Gastroesophageal sphincter (tissue), 4 donors: ENCODE results near the gene COLEC12. TPM values are rescaled to one million over a fixed set of nuclear protein-coding genes. Genes with fewer than 3 reads are reported as not detected.
A peak's percentile ranks its signal among the peaks of the same experiment; 100 is the strongest.

Experiments used
- ATAC-seq: fragments of 150-250 bp; one replicate; pipeline ENCODE4 v1.9.1; 2016; ENCODE audit warnings: mild to moderate bottlenecking, moderate library complexity
- H3K27ac ChIP-seq, 4 donors: fragments of 200-600 bp; sonication (generic) in 3 of 4; 1 replicate in 3 of 4; 2 replicates in 1 of 4; pipeline ENCODE4 v1.5.1; 2016 to 2019
- H3K27me3 ChIP-seq: fragments of 200-600 bp; sonication (generic); one replicate; pipeline ENCODE4 v1.5.1; 2019
- H3K36me3 ChIP-seq, 2 donors: fragments of 200-600 bp; sonication (generic); one replicate each; pipeline ENCODE4 v1.5.1; 2019; ENCODE audit warnings: control low read depth in 1 of 2
- H3K4me1 ChIP-seq, 3 donors: fragments of 200-600 bp; sonication (generic); 1 replicate in 2 of 3; 2 replicates in 1 of 3; pipeline ENCODE4 v1.5.1; 2016 to 2019; ENCODE audit warnings: control low read depth in 2 of 3
- H3K4me3 ChIP-seq, 2 donors: fragments of 200-600 bp; sonication (generic); one replicate each; pipeline ENCODE4 v1.5.1; 2019; ENCODE audit warnings: mild to moderate bottlenecking in 1 of 2, moderate library complexity in 1 of 2
- H3K9me3 ChIP-seq, 3 donors: fragments of 200-600 bp; sonication (generic); one replicate each; pipeline ENCODE4 v1.5.1; 2017 to 2019; ENCODE audit warnings: control low read depth in 2 of 3
- EP300 ChIP-seq: sonication (generic); formaldehyde crosslinking; IDR thresholded peaks from one replicate; pipeline ENCODE4 v1.6.1; 2017; ENCODE audit warnings: antibody characterized with exemption, mild to moderate bottlenecking
- POLR2A ChIP-seq, 2 donors: fragments of 450-650 bp; IDR thresholded peaks; one replicate each; pipeline ENCODE4 v1.6.1; 2017; ENCODE audit warnings: antibody characterized with exemption in 2 of 2, mild to moderate bottlenecking in 2 of 2, moderate library complexity in 1 of 2
- POLR2AphosphoS5 ChIP-seq: sonication (generic); formaldehyde crosslinking; IDR thresholded peaks from one replicate; pipeline ENCODE4 v1.6.1; 2017; ENCODE audit warnings: antibody characterized with exemption
- WGBS, 2 donors: methylation state at CpG; one replicate each; pipeline ENCODE4 v1.1.5; 2018; ENCODE audit warnings: low coverage in 1 of 2; 5-methylcytosine and 5-hydroxymethylcytosine counted together
- total RNA-seq, 4 donors: library from RNA; depleted of rRNA; stranded (reverse); fragments of >200 nt; gene quantifications; one replicate each; pipeline ENCODE4 v1.1.0, GENCODE V29; 2016
- TF ChIP-seq, protein P1 (sequence below), 4 experiments: fragments of 200-600 bp in 2 of 4; fragments of 450-650 bp in 2 of 4; sonication (generic) in 1 of 4; IDR thresholded peaks; one replicate each; pipeline ENCODE4 v1.5.1; 2017 to 2019; ENCODE audit warnings: antibody characterized with exemption in 4 of 4, mild to moderate bottlenecking in 2 of 4, moderate library complexity in 2 of 4

Gene COLEC12
- total RNA-seq, 4 donors from 2014 or later, result 21.2 to 40.1 (median 37.1) TPM

DNA sequence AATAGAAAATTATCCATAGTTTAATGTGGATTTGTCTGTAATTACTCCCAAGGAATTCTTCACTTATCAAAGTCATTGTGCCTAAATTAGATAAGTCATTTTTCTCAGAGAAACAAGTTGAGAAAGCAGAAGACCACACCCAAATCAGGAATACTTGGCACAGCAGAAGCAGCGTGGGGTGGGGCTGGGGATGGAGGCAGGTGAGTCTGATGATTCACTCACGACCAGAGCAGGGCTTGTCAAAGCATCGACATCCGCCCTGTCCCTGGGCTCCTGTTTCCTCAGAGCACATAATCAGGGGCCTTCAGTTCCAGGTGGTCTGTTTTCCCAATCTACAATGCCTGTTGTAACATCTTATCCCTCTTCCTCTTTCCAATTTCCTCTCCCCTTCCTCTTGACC is 31.5 kb upstream of the COLEC12 start:
- Histone ChIP-seq H3K4me1 (no peaks in the 10 kb centered on the region), H3K27me3 (no peaks in the 10 kb centered on the region), H3K36me3 (no peaks in the 10 kb centered on the region), H3K27ac (no peak overlapping the region), H3K9me3 (no peaks in the 10 kb centered on the region), H3K4me3 (no peak overlapping the region)
- TF ChIP-seq POLR2A (IDR thresholded peaks at IDR 0.05) (no peak), EP300 (no peak), POLR2AphosphoS5 (no peak)
- TF ChIP-seq, protein P1, sequence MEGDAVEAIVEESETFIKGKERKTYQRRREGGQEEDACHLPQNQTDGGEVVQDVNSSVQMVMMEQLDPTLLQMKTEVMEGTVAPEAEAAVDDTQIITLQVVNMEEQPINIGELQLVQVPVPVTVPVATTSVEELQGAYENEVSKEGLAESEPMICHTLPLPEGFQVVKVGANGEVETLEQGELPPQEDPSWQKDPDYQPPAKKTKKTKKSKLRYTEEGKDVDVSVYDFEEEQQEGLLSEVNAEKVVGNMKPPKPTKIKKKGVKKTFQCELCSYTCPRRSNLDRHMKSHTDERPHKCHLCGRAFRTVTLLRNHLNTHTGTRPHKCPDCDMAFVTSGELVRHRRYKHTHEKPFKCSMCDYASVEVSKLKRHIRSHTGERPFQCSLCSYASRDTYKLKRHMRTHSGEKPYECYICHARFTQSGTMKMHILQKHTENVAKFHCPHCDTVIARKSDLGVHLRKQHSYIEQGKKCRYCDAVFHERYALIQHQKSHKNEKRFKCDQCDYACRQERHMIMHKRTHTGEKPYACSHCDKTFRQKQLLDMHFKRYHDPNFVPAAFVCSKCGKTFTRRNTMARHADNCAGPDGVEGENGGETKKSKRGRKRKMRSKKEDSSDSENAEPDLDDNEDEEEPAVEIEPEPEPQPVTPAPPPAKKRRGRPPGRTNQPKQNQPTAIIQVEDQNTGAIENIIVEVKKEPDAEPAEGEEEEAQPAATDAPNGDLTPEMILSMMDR (IDR thresholded peaks at IDR 0.05), result no peak
- no peak for ATAC-seq
- 77 to 87% methylated on average over 4 of the region's 4 CpGs for WGBS, 2 donors

DNA sequence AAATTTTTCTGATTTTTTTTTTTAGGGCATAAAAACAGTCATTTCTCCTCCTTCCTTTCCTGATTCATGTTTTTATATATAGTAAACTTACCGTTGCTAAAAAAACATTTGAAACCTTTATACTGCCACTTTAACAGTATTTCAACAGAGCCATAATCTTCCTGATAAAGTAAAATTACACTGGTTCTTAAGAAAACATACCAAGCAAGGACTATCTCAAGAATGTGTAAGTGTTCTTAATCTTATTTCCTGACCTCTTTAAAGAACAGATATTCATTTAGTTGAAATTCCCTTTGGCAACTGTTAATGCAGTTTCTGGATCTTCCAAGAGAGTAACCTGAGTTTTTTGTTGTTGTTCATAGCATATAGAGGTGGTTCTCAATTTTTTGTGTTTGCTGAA is 26.6 kb upstream of the COLEC12 start:
- no peak overlapping the region for H3K27ac ChIP-seq
- no peak overlapping the region for H3K4me3 ChIP-seq
- no peaks in the 10 kb centered on the region for H3K27me3 ChIP-seq
- TF ChIP-seq POLR2AphosphoS5 (no peak), POLR2A (IDR thresholded peaks at IDR 0.05) (no peak), EP300 (no peak)
- TF ChIP-seq, protein P1 (IDR thresholded peaks at IDR 0.05), result no peak
- 10 to 33% methylated on average over 1 of the region's 1 CpG for WGBS, 2 donors
- H3K36me3 ChIP-seq, result no peaks in the 10 kb centered on the region
- H3K9me3 ChIP-seq, result no peaks in the 10 kb centered on the region
- H3K4me1 ChIP-seq, result peaks cover 0 to 13% (median 0%) of the 10 kb centered on the region in 3 donors
- no peak for ATAC-seq

DNA sequence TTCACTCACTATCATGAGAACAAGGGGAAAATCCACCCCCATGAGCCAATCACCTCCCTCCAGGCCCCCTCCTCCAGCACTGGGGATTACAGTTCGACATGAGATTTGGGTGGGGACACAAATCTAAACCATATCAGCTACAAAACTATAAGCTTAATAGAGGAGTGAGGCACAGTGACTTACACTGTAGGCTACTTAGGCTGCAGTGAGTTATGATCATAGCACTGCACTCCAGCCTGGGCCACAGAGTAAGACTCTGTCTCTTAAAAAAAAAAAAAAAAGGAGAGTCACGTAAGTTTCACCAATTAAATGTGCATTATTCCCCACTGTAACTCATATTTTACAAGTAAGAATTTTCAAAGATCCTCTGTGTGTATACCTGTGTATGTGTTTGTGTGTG is 26.2 kb upstream of the COLEC12 start:
- TF ChIP-seq, protein P1 (IDR thresholded peaks at IDR 0.05), result no peak
- no peak for TF ChIP-seq EP300
- no peak for TF ChIP-seq POLR2AphosphoS5
- no peak for TF ChIP-seq POLR2A (IDR thresholded peaks at IDR 0.05)
- Histone ChIP-seq H3K4me1 (peaks cover 0 to 13% (median 0%) of the 10 kb centered on the region in 3 donors), H3K27ac (no peak overlapping the region), H3K9me3 (no peaks in the 10 kb centered on the region), H3K27me3 (no peaks in the 10 kb centered on the region), H3K36me3 (no peaks in the 10 kb centered on the region), H3K4me3 (no peak overlapping the region)
- no peak for ATAC-seq
- WGBS, 2 donors, result 52 to 65% methylated on average over 2 of the region's 2 CpGs

DNA sequence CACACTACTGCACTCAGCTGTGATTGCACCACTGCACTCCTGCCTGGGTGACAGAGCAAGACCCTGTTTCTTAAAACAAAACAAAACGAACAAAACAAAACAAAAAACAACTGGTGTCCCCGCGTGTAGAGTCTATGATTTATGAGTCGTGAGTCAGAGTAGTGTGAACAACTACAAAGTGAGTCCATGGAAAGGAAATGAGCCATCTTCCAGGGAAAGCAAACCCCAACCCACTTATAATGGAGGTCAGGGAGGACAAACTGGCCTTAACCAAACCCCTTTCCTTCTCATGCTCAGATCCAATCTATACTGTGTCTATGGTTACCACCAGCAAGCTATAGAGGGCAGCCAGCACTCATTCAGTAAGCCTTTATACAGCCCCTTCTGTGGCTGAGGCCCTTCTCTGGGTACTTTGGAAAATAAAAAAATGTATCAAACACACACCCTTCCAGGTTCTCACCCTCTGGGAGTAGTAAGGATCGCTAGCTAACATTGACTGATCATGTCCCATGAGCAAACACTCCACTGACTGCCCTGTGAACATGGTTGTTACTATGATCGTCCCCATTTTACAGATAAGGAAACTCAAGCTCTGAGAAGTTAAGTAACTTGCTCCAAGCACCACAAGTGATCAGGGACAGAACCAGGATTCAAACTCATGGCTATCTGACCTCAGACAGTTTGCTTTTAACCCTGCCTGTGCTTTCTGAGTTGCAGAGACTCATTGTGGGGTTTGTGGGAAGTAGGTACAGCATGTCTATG is 24.7 kb upstream of the COLEC12 start:
- H3K36me3 ChIP-seq, result no peaks in the 10 kb centered on the region
- no peaks in the 10 kb centered on the region for H3K27me3 ChIP-seq
- no peak for ATAC-seq
- no peak overlapping the region for H3K4me3 ChIP-seq
- peaks cover 0 to 13% (median 0%) of the 10 kb centered on the region in 3 donors for H3K4me1 ChIP-seq
- TF ChIP-seq POLR2A (IDR thresholded peaks at IDR 0.05) (no peak), POLR2AphosphoS5 (no peak), EP300 (no peak)
- TF ChIP-seq, protein P1 (IDR thresholded peaks at IDR 0.05), result no peak
- no peak overlapping the region for H3K27ac ChIP-seq
- no peaks in the 10 kb centered on the region for H3K9me3 ChIP-seq
- 45 to 60% methylated on average over 4 to 5 of the region's 6 CpGs for WGBS, 2 donors

DNA sequence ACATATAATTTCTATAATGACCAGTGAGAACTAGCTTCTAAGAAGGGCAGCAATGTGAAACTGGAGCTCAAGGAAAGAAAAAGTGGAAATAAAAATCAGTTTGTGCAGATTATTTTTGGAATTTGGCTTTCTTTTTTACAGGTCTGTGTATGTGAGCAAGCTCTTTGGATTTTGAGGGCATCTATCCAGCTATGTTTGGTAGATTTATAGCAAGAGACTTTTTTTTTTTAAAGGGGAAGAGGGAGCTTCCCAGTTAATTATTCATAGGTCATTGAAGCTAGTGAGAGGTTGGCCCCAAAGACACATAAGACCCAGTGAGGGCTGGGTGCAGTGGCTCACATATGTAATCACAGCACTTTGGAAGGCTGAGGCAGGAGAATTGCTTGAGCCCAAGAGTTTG is 24.0 kb upstream of the COLEC12 start:
- Histone ChIP-seq H3K36me3 (no peaks in the 10 kb centered on the region), H3K4me1 (peaks cover 0 to 17% (median 0%) of the 10 kb centered on the region in 3 donors), H3K27ac (peak overlapping the region in 1 of 4 donors; percentile 33), H3K27me3 (no peaks in the 10 kb centered on the region), H3K4me3 (no peak overlapping the region), H3K9me3 (no peaks in the 10 kb centered on the region)
- TF ChIP-seq POLR2AphosphoS5 (no peak), EP300 (no peak), POLR2A (IDR thresholded peaks at IDR 0.05) (no peak)
- TF ChIP-seq, protein P1 (IDR thresholded peaks at IDR 0.05), result no peak
- no peak for ATAC-seq
